Measurements from ENCODE around the gene SKIDA1. TPM values are rescaled to one million over a fixed set of nuclear protein-coding genes. Genes with fewer than 3 reads are reported as not detected.

SKIDA1 gene
- total and polyA plus RNA-seq, 2 donors (not counting 1 experiment from before 2014, with no cell fraction given) = 0.28 to 0.50 TPM

GRCh38 chr10:21520949-21521348 is 4.5 kb downstream of the SKIDA1 start:
- H3K4me3 ChIP-seq (replicated peaks in 1 of 4; ENCODE audit: control extremely low read depth in 1 of 4, insufficient read depth in 1 of 4, low read depth in 3 of 4, low read length in 4 of 4) = no peak overlapping the region
- H3K27me3 ChIP-seq (ENCODE audit: control insufficient read depth, insufficient read depth, low read length) = no peaks in the 10 kb centered on the region
- H3K9ac ChIP-seq (ENCODE audit: insufficient read depth, low read length) = no peak overlapping the region
- H3K4me1 ChIP-seq (ENCODE audit: control insufficient read depth, extremely low read depth, insufficient read depth, low read length) = peaks cover 3% of the 10 kb centered on the region
- H3K27ac ChIP-seq (ENCODE audit: insufficient read depth, low read length) = no peak overlapping the region
- DNase-seq (ENCODE audit: low read depth in 2 of 2) = peak in 1 of 2 donors; percentile 31
- no peaks in the 10 kb centered on the region for H4K20me1 ChIP-seq (ENCODE audit: control insufficient read depth, extremely low read depth, insufficient read depth, low read length)
- no peak overlapping the region for H3K4me2 ChIP-seq (ENCODE audit: extremely low read depth, insufficient read depth, low read length)
- TF ChIP-seq EZH2 (IDR thresholded peaks at IDR 0.05; ENCODE audit: low read length, missing control alignments) (no peak), CTCF (conservative IDR thresholded peaks at IDR 0.05 in 1 of 2, IDR thresholded peaks at IDR 0.05 in 1 of 2; ENCODE audit: low read depth in 1 of 2, low read length in 2 of 2) (no peak)
- no peak overlapping the region for H2AFZ ChIP-seq (ENCODE audit: low read length)
- no peaks in the 10 kb centered on the region for H3K9me3 ChIP-seq (ENCODE audit: control insufficient read depth, insufficient read depth, low read depth, low read length)
- H3K79me2 ChIP-seq (ENCODE audit: control insufficient read depth, insufficient read depth, low read length) = no peaks in the 10 kb centered on the region
- H3K36me3 ChIP-seq (ENCODE audit: control insufficient read depth, insufficient read depth, low read length) = no peaks in the 10 kb centered on the region

GRCh38 chr10:21520509-21520908 is 5.0 kb downstream of the SKIDA1 start:
- H3K9ac ChIP-seq (ENCODE audit: insufficient read depth, low read length) = no peak overlapping the region
- no peaks in the 10 kb centered on the region for H3K79me2 ChIP-seq (ENCODE audit: control insufficient read depth, insufficient read depth, low read length)
- H3K9me3 ChIP-seq (ENCODE audit: control insufficient read depth, insufficient read depth, low read depth, low read length) = no peaks in the 10 kb centered on the region
- H3K27ac ChIP-seq (ENCODE audit: insufficient read depth, low read length) = no peak overlapping the region
- H3K4me1 ChIP-seq (ENCODE audit: control insufficient read depth, extremely low read depth, insufficient read depth, low read length) = peaks cover 3% of the 10 kb centered on the region
- DNase-seq (ENCODE audit: low read depth in 2 of 2) = peak in 1 of 2 donors; percentile 14
- H3K4me3 ChIP-seq (replicated peaks in 1 of 4; ENCODE audit: control extremely low read depth in 1 of 4, insufficient read depth in 1 of 4, low read depth in 3 of 4, low read length in 4 of 4) = peak overlapping the region in 2 of 4 experiments; percentile 31 to 64
- no peaks in the 10 kb centered on the region for H3K27me3 ChIP-seq (ENCODE audit: control insufficient read depth, insufficient read depth, low read length)
- TF ChIP-seq EZH2 (IDR thresholded peaks at IDR 0.05; ENCODE audit: low read length, missing control alignments) (no peak), CTCF (conservative IDR thresholded peaks at IDR 0.05 in 1 of 2, IDR thresholded peaks at IDR 0.05 in 1 of 2; ENCODE audit: low read depth in 1 of 2, low read length in 2 of 2) (no peak)
- H2AFZ ChIP-seq (ENCODE audit: low read length) = no peak overlapping the region
- H4K20me1 ChIP-seq (ENCODE audit: control insufficient read depth, extremely low read depth, insufficient read depth, low read length) = no peaks in the 10 kb centered on the region
- H3K36me3 ChIP-seq (ENCODE audit: control insufficient read depth, insufficient read depth, low read length) = no peaks in the 10 kb centered on the region
- H3K4me2 ChIP-seq (ENCODE audit: extremely low read depth, insufficient read depth, low read length) = no peak overlapping the region

- TF ChIP-seq EZH2 (IDR thresholded peaks at IDR 0.05; ENCODE audit: low read length, missing control alignments) (no peak), CTCF (conservative IDR thresholded peaks at IDR 0.05 in 1 of 2, IDR thresholded peaks at IDR 0.05 in 1 of 2; ENCODE audit: low read depth in 1 of 2, low read length in 2 of 2) (no peak)
- no peaks in the 10 kb centered on the region for H4K20me1 ChIP-seq (ENCODE audit: control insufficient read depth, extremely low read depth, insufficient read depth, low read length)
- H3K36me3 ChIP-seq (ENCODE audit: control insufficient read depth, insufficient read depth, low read length) = no peaks in the 10 kb centered on the region
- no peaks in the 10 kb centered on the region for H3K27me3 ChIP-seq (ENCODE audit: control insufficient read depth, insufficient read depth, low read length)
- peak overlapping the region; percentile 100 for H3K4me2 ChIP-seq (ENCODE audit: extremely low read depth, insufficient read depth, low read length)
- H3K9me3 ChIP-seq (ENCODE audit: control insufficient read depth, insufficient read depth, low read depth, low read length) = no peaks in the 10 kb centered on the region
- peak overlapping the region; percentile 71 for H2AFZ ChIP-seq (ENCODE audit: low read length)
- peak overlapping the region; percentile 69 for H3K27ac ChIP-seq (ENCODE audit: insufficient read depth, low read length)
- DNase-seq (ENCODE audit: low read depth in 2 of 2) = peak; percentile 86 to 90
- peak overlapping the region; percentile 36 for H3K9ac ChIP-seq (ENCODE audit: insufficient read depth, low read length)
- H3K4me1 ChIP-seq (ENCODE audit: control insufficient read depth, extremely low read depth, insufficient read depth, low read length) = peaks cover 3% of the 10 kb centered on the region
- H3K4me3 ChIP-seq (replicated peaks in 1 of 4; ENCODE audit: control extremely low read depth in 1 of 4, insufficient read depth in 1 of 4, low read depth in 3 of 4, low read length in 4 of 4) = peak overlapping the region; percentile 30 to 78 (median 51)
- H3K79me2 ChIP-seq (ENCODE audit: control insufficient read depth, insufficient read depth, low read length) = no peaks in the 10 kb centered on the region
Observed at GRCh38 chr10:21519941-21520436, 5.5 kb downstream of the SKIDA1 start.
